ENCODE data around the gene ADORA2B.

GRCh38 chr17:15966183-15966878, 21.4 kb downstream of the ADORA2B start:
- TF ChIP-seq EZH2phosphoT487 (IDR thresholded peaks at IDR 0.05; ENCODE audit: borderline replicate concordance) (no peak), CTCF (conservative IDR thresholded peaks at IDR 0.05; ENCODE audit: low read length) (no peak)

Data from Loucy (cell line).